ENCODE measurements around the gene RPL38.

RPL38 gene

GRCh38 chr17:74252211-74252610 is 48.7 kb downstream of the RPL38 start:
- DNase-seq, result no peak

- no peak for DNase-seq
Measured at GRCh38 chr17:74253036-74253435, 49.6 kb downstream of the RPL38 start.

- DNase-seq, result no peak
Measured at GRCh38 chr17:74257311-74257710, 53.8 kb downstream of the RPL38 start.

- no peak for DNase-seq
Measured at GRCh38 chr17:74259667-74260524, 56.4 kb downstream of the RPL38 start.

Measured in NCI-H187 (cell line).